Measurements from ENCODE around the gene PGBD5. TPM values are rescaled to one million over a fixed set of nuclear protein-coding genes. Genes with fewer than 3 reads are reported as not detected.

PGBD5 gene
- total and polyA plus RNA-seq, 2 experiments from 2014 or later, result 0.40 to 1.2 TPM

DNA sequence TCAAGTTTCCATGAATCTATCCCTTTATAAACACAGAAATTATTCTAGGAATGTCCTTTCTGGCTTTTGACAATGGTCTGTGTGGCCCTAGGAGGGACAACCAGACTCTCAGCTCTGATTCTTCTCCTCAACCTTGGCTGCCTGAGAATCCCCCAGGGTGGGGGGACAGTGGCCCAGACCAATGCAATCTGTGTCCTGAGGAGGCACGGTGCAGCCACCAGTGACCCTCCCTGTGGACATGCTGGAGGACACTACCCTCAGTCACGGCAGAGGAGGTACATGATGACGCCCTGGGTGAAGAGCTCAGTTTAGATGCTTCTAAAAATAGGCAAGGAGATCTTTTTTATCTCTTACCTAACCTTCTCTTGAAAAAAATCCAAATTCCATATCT, 91.7 kb downstream of the PGBD5 start:
- Histone ChIP-seq H3K36me3 (no peaks in the 10 kb centered on the region), H3K4me3 (no peak overlapping the region), H3K27me3 (no peaks in the 10 kb centered on the region), H3K9me3 (ENCODE audit: low read depth) (no peaks in the 10 kb centered on the region), H3K27ac (no peak overlapping the region), H3K4me1 (ENCODE audit: low read depth) (no peaks in the 10 kb centered on the region)
- TF ChIP-seq, protein P1, sequence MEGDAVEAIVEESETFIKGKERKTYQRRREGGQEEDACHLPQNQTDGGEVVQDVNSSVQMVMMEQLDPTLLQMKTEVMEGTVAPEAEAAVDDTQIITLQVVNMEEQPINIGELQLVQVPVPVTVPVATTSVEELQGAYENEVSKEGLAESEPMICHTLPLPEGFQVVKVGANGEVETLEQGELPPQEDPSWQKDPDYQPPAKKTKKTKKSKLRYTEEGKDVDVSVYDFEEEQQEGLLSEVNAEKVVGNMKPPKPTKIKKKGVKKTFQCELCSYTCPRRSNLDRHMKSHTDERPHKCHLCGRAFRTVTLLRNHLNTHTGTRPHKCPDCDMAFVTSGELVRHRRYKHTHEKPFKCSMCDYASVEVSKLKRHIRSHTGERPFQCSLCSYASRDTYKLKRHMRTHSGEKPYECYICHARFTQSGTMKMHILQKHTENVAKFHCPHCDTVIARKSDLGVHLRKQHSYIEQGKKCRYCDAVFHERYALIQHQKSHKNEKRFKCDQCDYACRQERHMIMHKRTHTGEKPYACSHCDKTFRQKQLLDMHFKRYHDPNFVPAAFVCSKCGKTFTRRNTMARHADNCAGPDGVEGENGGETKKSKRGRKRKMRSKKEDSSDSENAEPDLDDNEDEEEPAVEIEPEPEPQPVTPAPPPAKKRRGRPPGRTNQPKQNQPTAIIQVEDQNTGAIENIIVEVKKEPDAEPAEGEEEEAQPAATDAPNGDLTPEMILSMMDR (IDR thresholded peaks at IDR 0.05; ENCODE audit: low read depth, low read length), result no peak
- DNase-seq (ENCODE audit: low read depth in 1 of 2, low spot score in 1 of 2), result no peak

DNA sequence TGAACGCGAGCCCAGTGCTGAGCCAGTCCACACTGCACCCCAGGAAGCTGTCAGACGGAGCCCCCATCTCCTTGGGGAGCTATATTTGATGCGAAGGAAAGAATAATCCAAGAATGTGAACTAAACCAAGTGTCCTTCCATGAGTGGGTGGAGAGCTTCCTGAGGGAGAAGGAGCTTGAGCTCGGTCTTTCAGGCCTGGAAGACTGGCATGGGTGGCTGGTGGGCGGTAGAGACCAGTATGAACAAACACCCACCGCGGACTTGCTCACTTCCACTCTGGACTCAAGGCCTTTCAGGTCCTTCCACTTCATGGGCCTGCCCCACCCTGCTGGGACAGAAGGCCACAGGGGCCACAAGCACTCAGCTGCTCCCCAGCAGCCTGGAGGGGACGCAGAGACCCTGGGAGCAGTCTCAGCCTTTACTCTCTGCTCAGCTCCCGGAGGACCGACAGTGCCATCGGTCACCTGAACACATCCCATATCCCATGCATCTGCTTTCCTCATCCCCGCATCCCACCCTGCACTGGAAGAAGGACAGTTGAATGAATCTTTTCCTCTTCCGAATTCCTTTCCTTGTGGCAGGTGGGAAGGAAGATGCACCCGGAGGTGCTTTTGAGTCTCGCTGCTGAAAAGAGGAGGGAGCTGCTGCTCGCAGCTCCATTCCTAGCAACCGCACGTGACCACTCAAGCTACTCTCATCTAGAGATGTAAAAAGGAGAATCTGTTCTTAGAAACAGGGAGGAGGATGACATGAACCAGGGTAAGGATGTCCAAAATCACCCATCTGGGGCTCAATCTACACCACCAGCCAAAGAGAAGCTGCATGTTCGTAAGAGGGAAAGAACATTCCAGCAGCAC, 92.3 kb downstream of the PGBD5 start:
- TF ChIP-seq, protein P1 (IDR thresholded peaks at IDR 0.05; ENCODE audit: low read depth, low read length), result no peak
- no peaks in the 10 kb centered on the region for H3K9me3 ChIP-seq (ENCODE audit: low read depth)
- H3K27ac ChIP-seq, result no peak overlapping the region
- H3K4me1 ChIP-seq (ENCODE audit: low read depth), result no peaks in the 10 kb centered on the region
- no peaks in the 10 kb centered on the region for H3K27me3 ChIP-seq
- no peak for DNase-seq (ENCODE audit: low read depth in 1 of 2, low spot score in 1 of 2)
- H3K36me3 ChIP-seq, result no peaks in the 10 kb centered on the region
- H3K4me3 ChIP-seq, result no peak overlapping the region

DNA sequence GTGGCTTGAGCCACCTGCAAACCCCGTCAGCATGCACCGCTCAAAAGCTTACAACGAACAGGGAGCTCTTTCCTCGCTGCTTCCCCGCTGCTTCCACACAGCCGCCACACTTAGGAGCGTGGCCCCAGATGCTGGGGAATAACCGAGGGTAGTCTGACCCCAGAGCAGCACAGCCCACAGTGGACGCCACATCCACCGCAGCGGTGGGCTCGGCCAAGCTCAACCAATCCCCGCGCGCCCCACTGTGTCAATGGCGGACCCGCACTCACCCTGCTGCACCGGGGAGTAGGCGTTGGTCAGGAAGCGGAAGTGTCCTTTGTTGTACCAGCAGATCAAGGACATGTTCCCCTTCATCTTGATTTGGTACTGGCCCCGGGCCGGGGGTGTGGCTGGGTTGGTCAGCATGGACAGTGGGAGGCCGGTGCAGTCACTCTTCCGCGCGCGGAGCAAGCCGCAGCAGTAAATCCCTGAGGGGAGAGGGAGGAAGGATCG, 93.5 kb downstream of the PGBD5 start:
- no peaks in the 10 kb centered on the region for H3K4me1 ChIP-seq (ENCODE audit: low read depth)
- no peak overlapping the region for H3K27ac ChIP-seq
- H3K9me3 ChIP-seq (ENCODE audit: low read depth), result no peaks in the 10 kb centered on the region
- no peaks in the 10 kb centered on the region for H3K27me3 ChIP-seq
- H3K4me3 ChIP-seq, result no peak overlapping the region
- DNase-seq (ENCODE audit: low read depth in 1 of 2, low spot score in 1 of 2), result no peak
- TF ChIP-seq, protein P1 (IDR thresholded peaks at IDR 0.05; ENCODE audit: low read depth, low read length), result no peak
- no peaks in the 10 kb centered on the region for H3K36me3 ChIP-seq

DNA sequence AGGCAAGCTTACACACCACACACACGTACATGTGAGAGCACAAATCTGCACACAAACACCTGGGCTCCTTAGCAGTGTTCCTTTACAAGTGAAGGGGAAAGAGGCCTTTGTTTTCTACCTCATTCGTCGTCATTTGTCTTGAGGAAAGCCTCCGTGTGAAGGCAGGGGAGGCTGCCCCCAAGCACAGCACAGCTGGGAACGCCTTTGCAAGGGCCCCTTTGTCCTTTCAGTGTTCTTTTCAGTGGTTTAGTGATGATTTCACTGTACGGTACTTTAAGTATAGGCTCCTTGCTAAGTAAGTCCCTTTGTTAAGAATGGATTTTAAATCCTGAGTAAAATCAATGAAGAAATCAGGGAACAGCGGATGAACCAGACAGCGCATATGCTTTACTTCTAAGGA, 94.1 kb downstream of the PGBD5 start:
- Histone ChIP-seq H3K4me3 (no peak overlapping the region), H3K27me3 (no peaks in the 10 kb centered on the region), H3K36me3 (no peaks in the 10 kb centered on the region), H3K4me1 (ENCODE audit: low read depth) (no peaks in the 10 kb centered on the region), H3K27ac (no peak overlapping the region), H3K9me3 (ENCODE audit: low read depth) (no peaks in the 10 kb centered on the region)
- DNase-seq (ENCODE audit: low read depth in 1 of 2, low spot score in 1 of 2), result no peak
- TF ChIP-seq, protein P1 (IDR thresholded peaks at IDR 0.05; ENCODE audit: low read depth, low read length), result no peak

DNA sequence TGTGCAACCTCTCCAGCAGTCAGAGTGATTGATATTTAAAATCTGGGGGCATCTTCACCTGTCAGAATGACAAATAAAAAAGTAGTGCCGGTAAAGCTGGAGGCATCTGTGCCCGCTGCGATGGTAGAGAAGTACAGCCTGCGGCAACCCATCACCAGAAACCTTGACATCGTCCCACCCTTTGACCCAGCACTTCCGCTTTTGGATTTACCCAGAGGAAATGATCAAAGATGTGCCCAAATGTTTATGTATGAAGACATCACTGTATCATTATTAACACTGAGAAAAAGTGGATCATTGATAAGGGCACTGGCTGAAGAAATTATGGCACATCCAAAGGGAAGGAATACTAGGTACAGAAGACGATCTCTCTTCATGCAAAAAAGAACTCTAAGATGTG, 96.0 kb downstream of the PGBD5 start:
- Histone ChIP-seq H3K36me3 (no peaks in the 10 kb centered on the region), H3K27ac (no peak overlapping the region), H3K4me3 (no peak overlapping the region), H3K27me3 (no peaks in the 10 kb centered on the region), H3K4me1 (ENCODE audit: low read depth) (no peaks in the 10 kb centered on the region), H3K9me3 (ENCODE audit: low read depth) (no peaks in the 10 kb centered on the region)
- no peak for DNase-seq (ENCODE audit: low read depth in 1 of 2, low spot score in 1 of 2)
- TF ChIP-seq, protein P1 (IDR thresholded peaks at IDR 0.05; ENCODE audit: low read depth, low read length), result no peak
